ENCODE results near the gene ABCC2. TPM values are rescaled to one million over a fixed set of nuclear protein-coding genes. Genes with fewer than 3 reads are reported as not detected.

ABCC2 gene
- total RNA-seq (ENCODE audit: low replicate concordance), result 0.15 and 1.1 TPM in 2 replicates

GRCh38 chr10:99782447-99783286 is at the start of gene ABCC2:
Gene ABCC2, plus strand, starts transcription at chr10:99782640. Its CDS starts 205 bp downstream, at chr10:99782845.

Other genes with a start within 250 kb of the ABCC2 start
- not detected in 2 replicates for gene NKX2-3, start 249.7 kb upstream of the ABCC2 start, total RNA-seq (ENCODE audit: low replicate concordance)
- gene SLC25A28, start 162.2 kb upstream of the ABCC2 start, total RNA-seq (ENCODE audit: low replicate concordance), result 12.9 and 32.6 TPM in 2 replicates
- gene ENTPD7, start 123.1 kb upstream of the ABCC2 start, total RNA-seq (ENCODE audit: low replicate concordance), result 12.4 and 27.3 TPM in 2 replicates
- gene COX15, start 50.5 kb upstream of the ABCC2 start, total RNA-seq (ENCODE audit: low replicate concordance), result 20.4 and 31.0 TPM in 2 replicates
- 12.8 and 19.3 TPM in 2 replicates for gene CUTC, start 50.4 kb upstream of the ABCC2 start, total RNA-seq (ENCODE audit: low replicate concordance)
- 8.7 and 14.5 TPM in 2 replicates for gene DNMBP, start 227.3 kb downstream of the ABCC2 start, total RNA-seq (ENCODE audit: low replicate concordance)

All from smooth muscle cell of the coronary artery (primary cell).